Keratinocyte (primary cell): Measurements from ENCODE around the gene CCDC33.

Experiments used
- EZH2 ChIP-seq: IDR thresholded peaks from one replicate; pipeline ENCODE4 v1.6.1; 2012; ENCODE audit warnings: inconsistent platforms, mild to moderate bottlenecking, low read length, moderate library complexity
- TF ChIP-seq, protein P1 (sequence below), 3 experiments: IDR thresholded peaks in 1 of 3; conservative IDR thresholded peaks in 1 of 3; optimal IDR thresholded peaks in 1 of 3; 2 replicates in 2 of 3; 3 replicates in 1 of 3; pipeline versions ENCODE3 to v1.5.1; 2011; ENCODE audit warnings: low read length in 3 of 3, mild to moderate bottlenecking in 3 of 3, moderate library complexity in 2 of 3, control low read depth in 1 of 3, inconsistent platforms in 1 of 3; ENCODE audit not compliant: insufficient read depth in 2 of 3; ENCODE audit errors: extremely low read depth in 1 of 3

DNA sequence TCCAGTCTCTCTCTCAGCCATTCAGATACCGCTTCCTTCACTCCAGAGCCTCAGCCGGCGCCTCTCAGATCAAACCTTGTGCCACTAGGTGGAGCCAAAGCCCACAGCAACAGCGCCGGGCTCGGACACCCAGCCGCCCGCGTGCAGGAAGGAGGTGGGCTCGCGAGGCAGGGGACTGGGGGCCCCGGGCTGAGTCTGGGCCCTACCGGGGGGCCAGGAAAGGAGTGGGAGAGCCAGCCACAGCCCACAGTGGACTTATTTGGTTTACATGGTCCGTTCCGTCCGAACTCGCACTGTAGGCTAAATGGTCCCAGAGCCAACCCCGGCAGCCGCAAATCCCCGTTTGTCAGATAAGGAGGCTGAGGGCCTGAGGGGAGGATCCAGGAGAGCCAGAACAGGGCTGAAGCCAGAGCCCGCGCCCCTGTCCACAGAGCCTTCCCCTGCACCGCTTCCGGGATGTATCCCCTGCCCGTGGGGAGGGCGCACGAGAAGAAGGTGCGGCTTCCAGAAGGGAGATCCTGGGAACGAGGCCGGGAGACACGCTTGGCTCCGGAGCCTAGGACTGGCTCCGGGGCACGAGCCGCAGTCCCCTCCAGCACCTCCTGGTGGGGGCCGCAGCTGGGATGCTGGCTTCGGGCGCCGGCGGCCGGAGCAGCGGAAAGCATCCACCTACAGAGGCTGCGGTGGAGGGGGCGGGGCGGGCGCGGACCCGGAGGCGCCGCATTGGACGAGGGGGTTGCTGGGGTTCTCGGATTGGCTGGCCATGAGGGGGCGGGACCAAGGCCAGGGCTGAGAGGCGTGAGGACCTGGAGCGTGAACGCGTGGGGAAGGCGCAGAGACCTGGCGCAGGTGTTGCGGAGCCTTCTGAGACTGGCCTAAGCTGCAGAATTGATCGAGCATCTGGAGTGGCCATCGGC lies 137.9 kb downstream of the CCDC33 start:
- TF ChIP-seq, protein P1, sequence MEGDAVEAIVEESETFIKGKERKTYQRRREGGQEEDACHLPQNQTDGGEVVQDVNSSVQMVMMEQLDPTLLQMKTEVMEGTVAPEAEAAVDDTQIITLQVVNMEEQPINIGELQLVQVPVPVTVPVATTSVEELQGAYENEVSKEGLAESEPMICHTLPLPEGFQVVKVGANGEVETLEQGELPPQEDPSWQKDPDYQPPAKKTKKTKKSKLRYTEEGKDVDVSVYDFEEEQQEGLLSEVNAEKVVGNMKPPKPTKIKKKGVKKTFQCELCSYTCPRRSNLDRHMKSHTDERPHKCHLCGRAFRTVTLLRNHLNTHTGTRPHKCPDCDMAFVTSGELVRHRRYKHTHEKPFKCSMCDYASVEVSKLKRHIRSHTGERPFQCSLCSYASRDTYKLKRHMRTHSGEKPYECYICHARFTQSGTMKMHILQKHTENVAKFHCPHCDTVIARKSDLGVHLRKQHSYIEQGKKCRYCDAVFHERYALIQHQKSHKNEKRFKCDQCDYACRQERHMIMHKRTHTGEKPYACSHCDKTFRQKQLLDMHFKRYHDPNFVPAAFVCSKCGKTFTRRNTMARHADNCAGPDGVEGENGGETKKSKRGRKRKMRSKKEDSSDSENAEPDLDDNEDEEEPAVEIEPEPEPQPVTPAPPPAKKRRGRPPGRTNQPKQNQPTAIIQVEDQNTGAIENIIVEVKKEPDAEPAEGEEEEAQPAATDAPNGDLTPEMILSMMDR (optimal IDR thresholded peaks at IDR 0.05 in 1 of 3, IDR thresholded peaks at IDR 0.05 in 1 of 3, conservative IDR thresholded peaks at IDR 0.05 in 1 of 3; ENCODE audit: extremely low read depth in 1 of 3, insufficient read depth in 2 of 3, low read length in 3 of 3), result peak; percentile 77 to 93 (median 87)
- TF ChIP-seq EZH2, result no peak
